SK-N-SH treated with all-trans-retinoic acid at 6 μM for 48 hours (cell line): ENCODE data around the gene C19orf81.

Experiments used
- ZC3H10 ChIP-seq: fragments of 250-450 bp; sonication (Bioruptor Pico); IDR thresholded peaks from 2 replicates; pipeline ENCODE4 v1.5.1; 2021; ENCODE audit warnings: mild to moderate bottlenecking, moderate library complexity
- ZFP30 ChIP-seq: fragments of 450-650 bp; formaldehyde crosslinking; IDR thresholded peaks from 2 replicates; pipeline ENCODE4 v1.5.0; 2022; ENCODE audit warnings: mild to moderate bottlenecking, moderate library complexity
- TF ChIP-seq, protein P1 (sequence below): fragments of 250-450 bp; sonication (Bioruptor Pico); IDR thresholded peaks from 2 replicates; pipeline ENCODE4 v1.8.0; 2020; ENCODE audit warnings: mild to moderate bottlenecking, moderate library complexity, borderline replicate concordance

DNA sequence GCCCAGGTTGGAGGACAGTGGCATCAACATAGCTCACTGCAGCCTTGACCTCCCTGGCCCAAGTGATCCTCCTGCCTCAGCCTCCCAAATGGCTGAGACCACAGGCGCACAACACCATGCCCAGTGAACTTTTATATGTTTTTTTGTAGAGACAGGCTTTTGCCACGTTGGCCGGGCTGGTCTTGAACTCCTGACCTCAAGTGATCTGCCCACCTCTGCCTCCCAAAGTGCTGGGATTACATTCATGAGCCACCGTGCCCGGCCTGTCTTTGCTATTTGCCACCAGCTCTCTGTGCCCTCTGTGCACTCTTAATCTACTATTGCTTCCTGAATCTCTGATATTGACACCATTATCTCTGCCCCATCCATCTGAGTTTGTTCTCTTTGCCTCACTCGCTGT, 46.7 kb upstream of the C19orf81 start:
- TF ChIP-seq, protein P1, sequence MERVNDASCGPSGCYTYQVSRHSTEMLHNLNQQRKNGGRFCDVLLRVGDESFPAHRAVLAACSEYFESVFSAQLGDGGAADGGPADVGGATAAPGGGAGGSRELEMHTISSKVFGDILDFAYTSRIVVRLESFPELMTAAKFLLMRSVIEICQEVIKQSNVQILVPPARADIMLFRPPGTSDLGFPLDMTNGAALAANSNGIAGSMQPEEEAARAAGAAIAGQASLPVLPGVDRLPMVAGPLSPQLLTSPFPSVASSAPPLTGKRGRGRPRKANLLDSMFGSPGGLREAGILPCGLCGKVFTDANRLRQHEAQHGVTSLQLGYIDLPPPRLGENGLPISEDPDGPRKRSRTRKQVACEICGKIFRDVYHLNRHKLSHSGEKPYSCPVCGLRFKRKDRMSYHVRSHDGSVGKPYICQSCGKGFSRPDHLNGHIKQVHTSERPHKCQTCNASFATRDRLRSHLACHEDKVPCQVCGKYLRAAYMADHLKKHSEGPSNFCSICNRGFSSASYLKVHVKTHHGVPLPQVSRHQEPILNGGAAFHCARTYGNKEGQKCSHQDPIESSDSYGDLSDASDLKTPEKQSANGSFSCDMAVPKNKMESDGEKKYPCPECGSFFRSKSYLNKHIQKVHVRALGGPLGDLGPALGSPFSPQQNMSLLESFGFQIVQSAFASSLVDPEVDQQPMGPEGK: no peak
- TF ChIP-seq ZC3H10 (no peak), ZFP30 (no peak)
